COLO668 (cell line): Measurements from ENCODE around the gene SCAMP5.

Experiments
- DNase-seq: peaks from one replicate; lab custom pipeline; 2025; ENCODE audit not compliant: unreplicated experiment; lab: John Stamatoyannopoulos, UW

The SCAMP5 gene

DNA sequence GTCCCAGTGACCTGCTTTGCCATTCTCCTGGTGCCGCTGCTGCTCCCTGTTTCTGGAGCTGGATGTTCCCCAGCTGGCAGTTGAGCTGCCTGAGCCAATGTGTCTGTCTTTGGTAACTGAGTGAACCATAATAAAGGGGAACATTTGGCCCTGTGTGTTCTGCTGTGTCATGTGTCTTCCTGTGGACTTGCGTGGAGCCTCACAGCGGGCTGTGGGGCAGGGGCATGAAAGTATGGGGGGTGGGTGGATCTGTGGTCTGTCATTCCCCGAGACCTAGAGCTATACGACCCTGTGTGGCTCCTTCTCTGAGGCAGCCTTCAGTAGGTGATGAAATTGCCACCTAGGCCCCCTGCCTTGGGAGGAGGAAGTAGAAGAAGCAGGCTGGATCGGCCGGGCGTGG lies 26.0 kb downstream of the SCAMP5 start:
- no peak for DNase-seq

DNA sequence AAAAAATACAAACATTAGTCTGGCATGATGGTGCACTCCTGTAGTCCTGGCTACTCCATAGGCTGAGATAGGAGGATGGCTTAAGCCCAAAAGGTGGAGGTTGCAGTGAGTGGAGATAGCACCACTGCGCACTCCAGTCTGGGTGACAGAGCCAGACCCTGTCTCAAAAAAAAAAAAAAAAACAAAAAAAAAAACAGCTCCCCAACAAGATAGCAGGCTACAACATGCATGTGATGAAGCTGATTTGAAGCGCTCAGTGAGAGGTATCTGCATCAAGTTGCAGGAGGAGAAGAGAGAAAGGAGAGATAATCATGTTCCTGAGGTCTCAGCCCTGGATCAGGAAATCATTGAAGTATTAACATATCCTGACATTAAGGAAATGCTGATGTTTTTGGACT lies 27.4 kb downstream of the SCAMP5 start:
- DNase-seq = no peak

DNA sequence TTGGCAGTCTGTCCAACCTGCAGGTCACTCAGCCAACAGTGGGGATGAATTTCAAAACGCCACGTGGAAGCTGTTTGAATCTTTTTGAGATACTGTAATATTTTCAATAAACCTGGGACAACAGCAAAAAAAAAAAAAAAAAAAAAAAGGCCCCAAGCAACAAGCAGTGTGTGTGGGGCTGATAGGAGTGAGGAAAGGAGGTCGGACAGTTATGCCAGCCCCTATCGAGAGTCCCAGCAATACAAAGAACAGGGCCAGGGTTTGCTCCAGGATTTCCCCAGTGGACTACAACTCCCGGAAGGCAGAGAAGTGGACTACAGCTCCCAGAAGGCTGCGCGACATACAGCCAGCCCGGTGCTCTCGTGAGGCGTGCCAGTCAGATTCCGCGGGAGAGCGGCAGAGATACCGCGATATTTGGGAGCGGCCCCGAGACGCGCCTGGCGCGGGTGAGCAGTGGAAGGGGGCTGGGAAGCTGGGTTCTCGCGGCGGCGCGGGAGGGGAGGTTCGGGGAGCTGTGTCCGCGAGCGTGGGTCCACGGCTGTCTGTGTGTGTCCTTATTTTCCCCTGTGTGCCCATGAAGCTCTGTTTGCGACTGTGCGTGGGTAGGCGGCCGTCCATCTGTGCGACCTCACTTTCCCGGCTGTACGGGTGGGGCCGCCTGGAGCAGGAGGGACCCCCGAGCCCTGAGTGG lies 28.0 kb downstream of the SCAMP5 start, which contains the start of gene PPCDC:
Gene PPCDC, plus strand, starts transcription at position 410 of the 691 bp plus-strand sequence. CDS start 4,729 bp downstream, outside the sequence.
- DNase-seq = peak; percentile 96

DNA sequence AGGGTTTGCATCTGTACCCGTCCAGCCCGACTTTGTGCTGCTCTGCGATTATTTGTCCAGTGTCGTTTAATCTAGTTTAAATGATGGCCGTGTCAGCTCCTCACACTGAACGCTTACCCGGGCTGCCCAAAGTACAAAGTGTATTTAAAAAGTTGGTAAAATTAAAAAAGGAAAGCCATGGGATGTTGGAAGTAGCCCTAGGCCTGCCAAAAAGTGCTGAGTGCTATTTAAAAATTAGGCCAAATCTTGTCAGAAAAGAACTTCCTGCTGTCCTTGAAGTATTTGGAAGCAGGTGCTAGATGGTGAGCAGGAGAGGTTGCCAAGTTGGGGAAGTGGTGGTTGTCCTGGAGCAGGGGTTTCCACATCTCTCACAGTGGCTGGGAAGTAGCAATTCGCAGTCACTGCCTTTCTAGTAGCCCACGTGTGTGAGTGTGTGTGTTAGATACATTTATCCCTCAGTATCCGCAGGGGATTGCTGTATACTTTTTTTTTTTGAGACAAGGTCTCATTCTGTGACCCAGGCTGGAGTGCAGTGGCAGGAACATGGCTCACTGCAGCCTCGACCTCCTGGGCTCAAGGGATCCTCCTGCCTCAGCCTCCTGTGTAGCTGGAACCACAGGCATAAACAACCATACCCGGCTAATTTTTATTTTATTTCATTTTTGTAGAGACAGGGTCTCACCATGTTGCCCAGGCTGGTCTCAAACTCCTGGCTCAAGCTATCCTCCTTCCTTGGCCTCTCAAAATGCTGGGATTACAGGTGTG lies 28.7 kb downstream of the SCAMP5 start:
- DNase-seq = peak; percentile 29

DNA sequence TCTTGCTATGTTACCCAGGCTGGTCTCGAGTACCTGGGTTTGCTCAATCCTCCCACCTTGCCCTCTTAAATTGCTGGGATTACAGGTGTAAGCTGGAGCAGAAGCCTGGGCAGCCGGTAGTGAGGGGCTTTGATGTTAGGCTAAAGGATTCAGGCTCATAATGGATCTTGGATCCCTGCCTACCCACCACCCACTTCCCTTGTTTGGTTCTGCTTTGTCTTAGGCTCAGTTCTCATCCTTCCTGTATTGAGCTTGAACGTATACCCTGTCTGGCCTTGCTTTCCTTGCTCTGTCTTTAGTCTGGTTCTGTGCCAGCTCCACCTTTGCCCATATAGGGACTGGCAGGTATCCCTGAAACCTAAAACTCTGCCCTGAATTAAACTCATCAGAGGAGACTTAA lies 29.7 kb downstream of the SCAMP5 start:
- no peak for DNase-seq

DNA sequence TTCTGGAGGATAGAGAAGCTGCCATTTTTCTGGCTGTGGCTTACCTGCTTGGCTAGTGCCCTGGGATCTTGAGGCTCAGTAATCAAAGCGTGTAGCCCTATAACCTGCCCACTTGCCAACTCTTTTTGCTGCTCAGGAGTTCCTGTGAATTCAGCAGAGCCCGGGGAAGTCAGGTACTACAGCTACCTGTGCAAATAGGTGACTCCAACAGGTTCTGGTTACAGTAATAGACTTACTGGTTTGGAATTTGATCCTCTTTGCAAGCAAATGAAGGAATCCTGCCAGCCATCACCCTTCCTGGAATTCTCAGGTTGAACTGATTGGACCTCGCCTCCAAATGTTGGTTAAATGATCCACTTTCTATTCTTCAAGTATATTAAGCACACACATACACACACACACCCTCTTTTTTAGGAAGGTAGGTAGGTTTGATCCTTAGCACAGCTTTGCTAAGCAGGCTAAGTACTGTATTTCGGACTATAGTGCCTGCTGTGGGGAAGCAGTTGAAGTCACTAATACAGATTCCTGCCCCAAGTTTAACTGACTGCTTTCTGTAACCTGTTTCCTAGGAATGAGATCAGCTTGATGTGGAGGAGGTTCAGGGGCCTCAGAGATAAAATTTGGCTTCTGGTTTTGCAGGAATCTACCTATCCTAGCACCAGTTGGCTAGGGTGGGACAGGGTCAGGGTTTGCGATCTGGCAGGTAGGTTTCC lies 30.3 kb downstream of the SCAMP5 start:
- DNase-seq = no peak

DNA sequence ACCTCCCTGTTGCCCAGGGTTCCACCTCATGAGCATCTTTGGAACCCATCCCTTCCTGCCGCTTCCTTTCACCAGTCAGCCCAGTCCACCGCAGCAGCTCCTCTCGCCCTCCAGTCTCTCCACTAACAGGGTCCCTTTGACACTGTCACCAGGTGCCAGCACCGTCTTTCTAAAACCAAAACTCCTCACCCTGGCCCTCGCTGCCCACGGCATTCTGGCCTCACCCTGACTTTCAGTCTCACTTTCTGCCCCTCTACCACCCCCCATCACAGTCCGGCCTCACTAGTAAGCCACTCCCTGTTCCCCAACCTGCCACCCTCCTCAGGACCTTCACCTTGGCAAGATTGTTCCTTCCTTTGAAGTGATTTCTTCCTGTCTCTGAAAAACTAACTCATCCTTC lies 32.2 kb downstream of the SCAMP5 start:
- DNase-seq = no peak

DNA sequence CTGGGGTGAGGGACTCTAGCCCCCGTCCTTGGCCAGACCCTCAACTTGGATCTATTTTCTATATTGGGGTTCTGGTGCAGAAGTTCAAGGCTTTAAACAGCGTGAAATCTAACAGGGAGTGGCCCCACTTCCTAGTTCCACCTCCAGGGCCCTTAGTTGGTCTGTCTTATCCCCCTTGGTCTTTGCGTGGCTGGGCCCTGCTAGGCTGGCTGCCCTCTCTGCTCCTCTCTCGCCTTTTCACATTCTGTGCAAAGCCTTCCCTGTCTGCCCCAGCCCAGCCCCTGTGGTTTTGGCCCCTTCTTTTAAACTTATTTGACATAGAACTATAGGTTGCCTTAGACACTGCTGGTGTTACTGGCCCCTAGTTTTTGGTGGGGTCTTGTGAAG lies 33.6 kb downstream of the SCAMP5 start:
- DNase-seq = no peak

DNA sequence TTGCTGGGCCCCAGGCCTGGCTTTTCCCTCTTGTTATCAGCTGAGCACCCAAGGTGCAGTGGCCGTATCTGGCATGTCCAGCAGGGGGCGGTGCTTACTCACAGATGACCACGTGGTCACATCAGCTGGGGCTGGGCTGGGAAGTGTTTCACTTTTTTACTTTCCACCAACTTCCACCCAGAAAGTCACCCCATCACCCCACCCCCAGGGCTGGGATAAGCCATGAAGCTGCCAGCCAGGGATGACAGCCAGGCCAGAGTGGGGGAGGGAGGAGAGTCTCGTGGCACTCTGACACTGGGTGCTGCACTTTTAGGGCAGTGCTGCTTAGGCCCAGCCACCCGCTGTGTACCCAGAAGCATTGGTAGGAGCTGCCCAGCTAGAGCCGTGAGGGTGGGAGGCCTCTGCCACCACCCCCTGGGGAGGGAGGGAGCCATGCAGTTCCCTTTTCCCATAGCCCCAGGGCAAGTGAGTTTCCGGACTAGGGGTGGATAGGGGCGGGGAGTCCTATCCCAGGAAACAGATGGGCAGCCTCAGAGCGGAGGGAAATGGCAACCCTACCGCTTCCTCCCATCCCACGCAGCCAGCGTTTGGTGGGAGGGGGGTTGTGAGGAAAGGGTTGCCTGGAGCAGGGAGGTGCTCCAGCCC lies 34.1 kb downstream of the SCAMP5 start:
- DNase-seq = peak; percentile 78

DNA sequence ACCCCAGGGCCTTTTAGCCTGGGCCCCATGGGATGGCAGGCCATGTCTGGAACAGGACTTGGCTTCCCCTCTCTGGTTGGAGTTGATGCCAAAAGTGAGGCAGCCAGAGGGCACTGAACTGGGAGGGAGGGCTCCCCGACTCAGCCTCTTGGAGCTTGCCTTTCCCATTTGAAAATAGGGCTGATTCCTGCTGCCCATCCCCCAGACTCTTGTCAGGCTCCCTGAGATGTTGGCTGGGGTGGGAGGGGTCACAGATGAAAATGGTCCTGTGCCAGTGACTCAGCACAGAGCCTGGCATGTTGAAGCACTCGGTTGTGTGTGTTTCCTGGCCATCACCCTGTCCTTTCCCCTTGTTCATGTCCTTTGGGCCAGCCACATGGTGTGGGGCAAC lies 34.7 kb downstream of the SCAMP5 start:
- DNase-seq = no peak

DNA sequence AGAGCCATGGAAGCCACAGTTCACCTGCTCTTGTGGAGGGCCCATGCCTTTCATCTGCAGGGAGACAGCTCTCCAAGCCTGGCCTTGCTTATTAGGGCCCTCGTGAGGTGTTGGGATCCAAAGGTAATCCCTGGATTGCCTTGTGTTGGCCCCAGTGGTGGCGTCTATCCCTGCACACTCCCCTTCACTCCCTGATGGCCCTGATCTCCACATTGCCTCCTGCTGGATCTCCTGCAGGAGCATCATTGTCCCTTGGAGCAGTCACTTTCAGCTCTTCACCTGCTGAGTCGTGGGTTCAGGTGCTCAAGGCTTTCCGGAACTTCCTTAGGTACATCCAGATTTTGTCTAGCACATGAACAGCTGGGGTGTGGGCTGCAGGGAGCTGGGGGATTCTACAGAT lies 35.1 kb downstream of the SCAMP5 start:
- no peak for DNase-seq

DNA sequence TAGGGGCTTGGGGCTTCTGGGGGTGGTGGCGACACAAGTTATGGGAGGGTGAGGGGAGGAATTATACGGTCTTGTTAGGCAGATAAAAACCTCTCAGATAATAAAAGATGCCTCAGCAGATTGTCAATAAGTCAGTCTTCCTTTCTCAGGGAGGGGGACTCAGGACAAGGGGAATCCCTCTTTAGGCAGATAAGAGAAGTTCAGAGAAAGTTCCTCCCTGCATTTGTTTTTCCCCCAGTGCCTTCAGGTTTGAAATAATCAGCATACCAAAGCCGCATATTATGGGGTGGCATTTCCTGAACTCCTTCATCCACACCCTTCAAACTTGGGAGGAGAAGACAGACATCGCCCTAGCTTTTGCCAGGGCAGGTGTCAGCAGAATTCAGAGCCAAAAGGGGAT lies 36.5 kb downstream of the SCAMP5 start:
- DNase-seq = no peak

DNA sequence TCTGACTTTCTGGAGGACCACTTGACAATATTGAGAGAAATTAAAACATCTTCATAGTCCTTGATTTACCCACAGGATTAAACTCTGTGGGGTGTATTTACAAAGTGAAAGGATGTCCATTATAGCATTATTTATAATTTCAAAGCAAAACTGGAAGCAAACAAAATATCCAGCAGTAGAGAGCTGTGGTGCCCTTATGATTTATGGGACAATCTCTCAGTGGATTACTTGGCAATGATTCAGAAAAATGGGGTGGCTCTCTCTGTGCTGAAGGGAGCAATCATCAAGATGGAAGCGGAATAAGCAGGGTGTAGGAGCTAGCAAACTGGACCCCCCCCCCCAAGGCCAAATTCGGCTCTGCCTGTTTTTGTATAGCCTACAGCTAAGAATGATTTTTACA lies 37.0 kb downstream of the SCAMP5 start:
- DNase-seq = no peak

DNA sequence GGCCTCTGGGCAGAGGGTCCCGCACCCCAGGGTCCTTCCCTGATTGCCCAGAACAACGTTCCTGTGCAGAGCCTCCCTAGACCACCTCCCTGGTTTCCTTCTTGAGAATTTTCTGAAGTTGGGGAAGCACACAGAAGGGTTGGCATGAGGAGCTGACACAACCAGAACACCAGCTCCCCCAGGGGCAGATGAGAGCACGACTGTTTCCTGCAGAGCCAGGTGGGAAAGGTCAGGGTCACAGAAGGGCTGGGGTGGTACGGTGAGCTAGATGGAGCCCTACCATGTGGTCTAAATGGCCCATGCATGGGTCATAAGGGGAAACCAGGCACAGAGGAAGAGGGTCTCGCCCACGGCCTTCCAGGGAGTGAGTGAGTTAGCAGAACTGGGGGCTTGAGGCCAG lies 38.4 kb downstream of the SCAMP5 start:
- no peak for DNase-seq

DNA sequence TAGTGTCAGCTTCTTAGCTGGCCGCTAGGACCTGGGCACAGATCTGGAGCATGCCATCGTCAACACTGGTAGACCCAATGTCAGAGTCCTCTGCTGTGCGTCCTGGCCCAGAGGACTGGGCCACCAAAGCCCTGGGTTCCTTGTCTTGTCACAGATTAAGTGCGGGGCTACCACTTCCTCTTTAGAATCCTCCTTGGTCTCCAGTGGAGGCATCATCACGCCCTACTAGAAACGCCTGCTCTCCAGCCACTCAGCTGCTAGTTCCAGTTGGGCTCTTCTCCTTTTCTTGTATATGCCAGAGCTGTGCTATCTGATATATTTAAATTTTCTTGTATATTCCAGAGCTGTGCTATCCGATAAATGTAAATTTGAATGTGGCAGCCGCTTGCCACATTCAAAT lies 39.3 kb downstream of the SCAMP5 start:
- DNase-seq = no peak

DNA sequence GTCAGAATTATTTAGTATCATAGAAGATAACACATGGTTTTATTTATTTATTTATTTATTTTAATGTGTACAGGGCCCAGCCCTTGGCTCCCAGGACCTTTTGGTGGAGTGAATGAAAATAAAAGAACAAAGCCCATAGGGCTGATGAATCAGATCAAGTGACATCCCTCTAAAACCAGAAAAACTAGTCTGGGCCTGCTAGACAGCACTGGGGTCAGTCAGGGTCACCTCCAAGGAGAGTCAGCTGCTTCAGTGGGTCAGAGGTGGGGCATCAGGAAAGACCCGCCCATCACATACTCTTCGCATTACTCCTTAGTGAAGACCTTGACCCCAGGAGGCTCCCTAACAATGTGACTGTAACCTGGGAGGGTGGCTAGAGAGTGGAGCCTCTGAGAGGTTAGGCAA lies 40.9 kb downstream of the SCAMP5 start:
- DNase-seq = no peak

DNA sequence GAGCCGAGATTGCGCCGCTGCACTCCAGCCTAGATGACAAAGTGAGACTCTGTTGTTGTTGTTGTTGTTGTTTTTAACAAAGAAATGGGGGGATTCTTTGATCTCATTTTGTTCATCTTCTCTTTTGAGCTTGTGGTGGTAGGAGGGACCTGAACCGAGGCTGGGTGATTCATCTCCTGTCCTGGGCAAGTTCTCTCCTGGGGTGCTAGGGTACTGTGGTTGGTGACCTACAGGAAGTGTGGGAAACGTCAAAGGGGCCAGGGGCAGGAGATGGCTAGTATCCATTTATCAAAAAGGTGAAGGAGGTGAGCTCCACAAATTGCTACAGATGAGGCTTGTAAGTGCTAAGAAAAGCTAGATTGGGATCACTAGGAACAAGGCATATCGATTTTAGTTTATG lies 42.3 kb downstream of the SCAMP5 start:
- no peak for DNase-seq

DNA sequence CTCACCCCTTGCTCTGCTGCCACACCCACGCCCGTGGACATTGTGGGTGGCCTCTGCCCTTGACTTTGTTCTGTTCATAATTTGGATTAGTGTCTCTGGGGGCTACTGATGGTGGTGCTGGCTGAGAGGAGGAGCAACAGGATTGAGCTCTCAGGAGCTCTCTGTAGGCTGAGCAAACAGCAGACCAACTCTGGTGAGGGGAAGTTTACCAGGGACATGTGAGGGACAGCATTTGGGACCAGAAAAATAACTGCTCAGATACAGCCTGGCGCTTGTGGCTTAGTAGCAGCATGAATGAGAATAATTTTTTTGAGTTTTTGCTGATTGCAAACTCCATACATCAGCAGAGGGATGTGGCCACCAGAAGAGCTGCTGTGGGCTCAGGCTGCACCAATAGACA lies 42.9 kb downstream of the SCAMP5 start:
- DNase-seq = no peak

DNA sequence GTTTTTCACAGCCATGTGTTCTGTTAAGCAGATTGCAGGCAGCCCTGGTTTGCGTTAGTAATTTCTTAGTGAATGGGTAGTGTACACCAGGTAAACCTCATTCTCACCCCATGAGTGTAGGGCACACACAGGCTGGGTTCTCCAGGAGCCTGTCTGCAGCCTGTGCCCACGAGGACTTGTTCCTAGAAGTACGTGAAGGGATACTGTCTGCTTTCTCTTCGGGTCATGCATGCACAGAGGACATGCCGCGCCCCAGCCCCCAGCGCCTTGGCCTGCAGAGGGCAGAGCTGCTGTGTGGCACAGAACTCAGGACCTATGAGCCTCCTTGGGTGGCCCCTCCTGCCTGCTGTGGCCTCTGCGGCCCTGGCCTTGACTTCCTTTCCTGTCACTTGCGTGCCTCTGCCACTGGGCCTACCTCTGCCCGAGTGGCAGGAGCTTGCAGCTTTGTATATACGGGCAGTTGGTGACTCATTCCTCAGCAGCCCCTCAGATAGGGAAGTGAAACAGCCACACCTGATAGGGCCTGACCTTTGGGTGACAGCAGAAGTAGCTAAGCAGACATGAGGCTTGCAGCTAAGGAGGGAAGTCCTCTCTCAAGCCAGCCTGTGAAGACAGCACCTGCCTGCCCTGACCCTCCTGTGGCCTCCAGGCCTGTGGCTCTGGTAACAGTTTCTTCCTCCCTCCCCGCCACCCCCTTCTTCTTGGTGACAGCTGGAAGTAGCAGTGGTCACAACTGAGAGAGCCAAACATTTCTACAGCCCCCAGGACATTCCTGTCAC lies 47.6 kb downstream of the SCAMP5 start:
- peak; percentile 25 for DNase-seq

DNA sequence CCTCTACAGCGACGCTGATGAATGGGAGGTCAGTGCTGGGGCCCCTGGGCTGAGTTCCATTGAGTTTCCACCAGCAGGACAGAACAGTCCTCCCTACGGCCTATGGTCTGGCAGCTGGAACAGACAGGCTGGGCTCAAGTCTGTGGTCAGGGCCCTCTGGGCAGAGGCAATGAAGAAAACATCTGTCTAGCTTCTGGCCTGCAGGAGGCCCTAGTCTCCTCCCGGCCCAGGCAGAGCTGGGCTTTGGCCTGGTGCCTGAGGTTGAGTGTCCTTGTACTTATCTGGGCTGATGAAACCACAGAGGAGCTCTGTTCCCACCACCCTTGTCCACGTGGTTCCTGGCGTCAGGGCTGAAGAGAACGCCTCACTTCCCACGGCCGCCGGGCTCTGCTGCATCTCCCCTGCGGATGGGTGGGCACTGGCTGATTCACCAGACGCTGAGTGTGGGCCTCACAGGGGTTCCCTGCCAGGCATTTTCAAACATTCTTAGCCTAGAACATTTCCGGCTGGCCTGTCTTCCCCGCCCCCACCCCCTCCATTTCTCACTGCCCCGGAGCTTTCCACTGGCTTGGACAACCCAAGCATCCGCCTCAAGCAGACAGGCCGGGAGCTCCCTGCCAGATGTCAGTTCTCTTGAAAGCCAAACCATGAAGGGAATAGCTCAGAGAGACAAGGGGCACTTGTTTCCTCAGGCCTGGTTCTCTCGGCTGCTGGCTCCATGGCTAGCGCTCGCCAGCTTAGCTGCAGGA lies 48.3 kb downstream of the SCAMP5 start:
- DNase-seq = no peak
